Mesenchymal stem cell (in vitro differentiated cells and primary cell): Measurements from ENCODE around the gene EPHB4. TPM values are rescaled to one million over a fixed set of nuclear protein-coding genes. Genes with fewer than 3 reads are reported as not detected.
A peak's percentile ranks its signal among the peaks of the same experiment; 100 is the strongest.

Experiments
- DNase-seq: peaks from one replicate; pipeline ENCODE4 v3.0.0-alpha.2; 2013
- H2AFZ ChIP-seq: one replicate; pipeline ENCODE4 v1.6.1; 2013; ENCODE audit warnings: low read depth, mild to moderate bottlenecking, control low read depth, inconsistent platforms, low read length, moderate library complexity
- H2AK5ac ChIP-seq: 2 replicates; pipeline ENCODE4 v1.6.1; 2013; ENCODE audit warnings: low read length, moderate library complexity, mild to moderate bottlenecking, inconsistent platforms; ENCODE audit not compliant: severe bottlenecking
- H2BK120ac ChIP-seq: one replicate; pipeline ENCODE4 v1.6.1; 2013; ENCODE audit warnings: low read depth, mild to moderate bottlenecking, inconsistent platforms, low read length, moderate library complexity
- H2BK12ac ChIP-seq, 2 experiments: one replicate each; pipeline ENCODE4 v1.6.1; 2013; ENCODE audit warnings: inconsistent platforms in 2 of 2, low read length in 2 of 2, mild to moderate bottlenecking in 2 of 2, moderate library complexity in 2 of 2, control low read depth in 1 of 2
- H2BK15ac ChIP-seq: one replicate; pipeline ENCODE4 v1.6.1; 2013; ENCODE audit warnings: mild to moderate bottlenecking, low read depth, inconsistent platforms; ENCODE audit not compliant: poor library complexity, severe bottlenecking
- H2BK5ac ChIP-seq: 2 replicates; pipeline ENCODE4 v1.6.1; 2013; ENCODE audit warnings: low read depth, mild to moderate bottlenecking, low read length, control low read depth, inconsistent platforms; ENCODE audit not compliant: poor library complexity, severe bottlenecking
- H3K14ac ChIP-seq, 2 experiments: one replicate each; pipeline ENCODE4 v1.6.1; 2013; ENCODE audit warnings: inconsistent platforms in 2 of 2, low read length in 2 of 2, control low read depth in 1 of 2, mild to moderate bottlenecking in 1 of 2, moderate library complexity in 1 of 2
- H3K18ac ChIP-seq, 2 experiments: one replicate each; pipeline ENCODE4 v1.6.1; 2013; ENCODE audit warnings: inconsistent platforms in 2 of 2, low read length in 2 of 2, control low read depth in 1 of 2, low read depth in 1 of 2, mild to moderate bottlenecking in 1 of 2
- H3K23ac ChIP-seq, 2 experiments: one replicate each; pipeline ENCODE4 v1.6.1; 2013; ENCODE audit warnings: inconsistent platforms in 2 of 2, low read length in 2 of 2, mild to moderate bottlenecking in 2 of 2, moderate library complexity in 2 of 2, control low read depth in 1 of 2
- H3K27ac ChIP-seq: 2 replicates; pipeline ENCODE4 v1.5.1; 2013; ENCODE audit warnings: mild to moderate bottlenecking, moderate library complexity, low read length, control low read depth, inconsistent platforms; ENCODE audit not compliant: poor library complexity, severe bottlenecking
- H3K27me3 ChIP-seq, 2 experiments: 2 replicates each; pipeline versions ENCODE4 v1.6.1 to v1.7.0; 2013; ENCODE audit warnings: low read length in 2 of 2, mild to moderate bottlenecking in 2 of 2, moderate library complexity in 2 of 2, control low read depth in 1 of 2, inconsistent platforms in 1 of 2; ENCODE audit not compliant: control insufficient read depth in 1 of 2, insufficient read depth in 1 of 2
- H3K36me3 ChIP-seq, 2 experiments: 2 replicates each; pipeline versions ENCODE4 v1.6.1 to v1.7.0; 2013; ENCODE audit warnings: low read length in 2 of 2, control low read depth in 1 of 2, inconsistent platforms in 1 of 2, low read depth in 1 of 2, mild to moderate bottlenecking in 1 of 2; ENCODE audit not compliant: insufficient read depth in 2 of 2, control insufficient read depth in 1 of 2
- H3K4ac ChIP-seq, 2 experiments: one replicate each; pipeline ENCODE4 v1.6.1; 2013; ENCODE audit warnings: inconsistent platforms in 2 of 2, low read length in 2 of 2, mild to moderate bottlenecking in 2 of 2, moderate library complexity in 2 of 2, control low read depth in 1 of 2, low read depth in 1 of 2
- H3K4me1 ChIP-seq: 2 replicates; pipeline ENCODE4 v1.6.1; 2013; ENCODE audit warnings: low read depth, low read length, control low read depth; ENCODE audit not compliant: control insufficient read depth, insufficient read depth
- H3K4me2 ChIP-seq: 2 replicates; pipeline ENCODE4 v1.6.1; 2013; ENCODE audit warnings: low read length, mild to moderate bottlenecking, inconsistent platforms; ENCODE audit not compliant: poor library complexity, severe bottlenecking
- H3K4me3 ChIP-seq, 2 experiments: 2 replicates each; pipeline versions ENCODE4 v1.5.1 to v1.7.0; 2013; ENCODE audit warnings: low read length in 2 of 2, mild to moderate bottlenecking in 2 of 2, control low read depth in 1 of 2, low read depth in 1 of 2; ENCODE audit not compliant: insufficient read depth in 1 of 2
- H3K79me1 ChIP-seq: replicated peaks from 2 replicates; pipeline ENCODE4 v1.6.1; 2013; ENCODE audit warnings: mild to moderate bottlenecking, control low read depth, low read length, inconsistent platforms; ENCODE audit not compliant: poor library complexity, severe bottlenecking
- H3K9ac ChIP-seq: 2 replicates; pipeline ENCODE4 v1.7.0; 2013; ENCODE audit warnings: mild to moderate bottlenecking, low read length, moderate library complexity
- H3K9me3 ChIP-seq: 2 replicates; pipeline ENCODE4 v1.7.0; 2013; ENCODE audit warnings: mild to moderate bottlenecking, low read length; ENCODE audit not compliant: control insufficient read depth
- H4K8ac ChIP-seq: one replicate; pipeline ENCODE4 v1.6.1; 2013; ENCODE audit warnings: inconsistent platforms, mild to moderate bottlenecking, low read length, moderate library complexity
- H4K91ac ChIP-seq: one replicate; pipeline ENCODE4 v1.6.1; 2013; ENCODE audit warnings: mild to moderate bottlenecking, low read length, inconsistent platforms
- WGBS: methylation state at CpG from one replicate; pipeline ENCODE4 v1.1.7; 2013; ENCODE audit warnings: mixed read lengths; 5-methylcytosine and 5-hydroxymethylcytosine counted together
- small RNA-seq: library from polyadenylated mRNA; stranded (forward); fragments of <200 nt; extraction: miRNeasy Mini kit (QIAGEN cat#:217004); gene quantifications from one replicate; pipeline ENCODE3, GENCODE V24; 2013; ENCODE audit warnings: low read depth

Gene EPHB4

GRCh38 chr7:100759357-100760171 is 67.8 kb downstream of the EPHB4 start:
- no peak overlapping the region for H3K4me2 ChIP-seq
- H2BK120ac ChIP-seq, result no peak overlapping the region
- H3K27ac ChIP-seq, result no peak overlapping the region
- H3K4ac ChIP-seq, result no peak overlapping the region
- WGBS, result 88% methylated on average over 17 of the region's 19 CpGs
- H4K8ac ChIP-seq, result no peak overlapping the region
- no peak overlapping the region for H3K4me3 ChIP-seq
- H3K9me3 ChIP-seq, result no peaks in the 10 kb centered on the region
- no peak overlapping the region for H3K14ac ChIP-seq
- H4K91ac ChIP-seq, result no peak overlapping the region
- peaks cover 9% of the 10 kb centered on the region for H3K4me1 ChIP-seq
- H3K79me1 ChIP-seq, result no peaks in the 10 kb centered on the region
- H3K36me3 ChIP-seq, result no peaks in the 10 kb centered on the region
- no peak overlapping the region for H2AK5ac ChIP-seq
- H2BK12ac ChIP-seq, result no peak overlapping the region
- H2BK15ac ChIP-seq, result no peak overlapping the region
- H3K9ac ChIP-seq, result no peak overlapping the region
- no peak overlapping the region for H2AFZ ChIP-seq
- peaks cover 15 to 52% of the 10 kb centered on the region in 2 experiments for H3K27me3 ChIP-seq
- no peak overlapping the region for H3K18ac ChIP-seq
- no peak for DNase-seq
- H3K23ac ChIP-seq, result no peak overlapping the region
- H2BK5ac ChIP-seq, result no peak overlapping the region

GRCh38 chr7:100753750-100754149 is 73.6 kb downstream of the EPHB4 start:
- H2AFZ ChIP-seq, result no peak overlapping the region
- H3K79me1 ChIP-seq, result no peaks in the 10 kb centered on the region
- no peak overlapping the region for H2BK120ac ChIP-seq
- H3K23ac ChIP-seq, result no peak overlapping the region
- no peak overlapping the region for H4K8ac ChIP-seq
- no peak overlapping the region for H3K4ac ChIP-seq
- H4K91ac ChIP-seq, result no peak overlapping the region
- no peaks in the 10 kb centered on the region for H3K4me1 ChIP-seq
- no peak overlapping the region for H3K4me3 ChIP-seq
- H2BK12ac ChIP-seq, result no peak overlapping the region
- no peak overlapping the region for H2BK15ac ChIP-seq
- no peaks in the 10 kb centered on the region for H3K9me3 ChIP-seq
- no peak overlapping the region for H3K27ac ChIP-seq
- no peak overlapping the region for H2BK5ac ChIP-seq
- no peaks in the 10 kb centered on the region for H3K36me3 ChIP-seq
- no peak overlapping the region for H3K14ac ChIP-seq
- no peak overlapping the region for H3K18ac ChIP-seq
- WGBS, result 91% methylated on average over 2 of the region's 3 CpGs
- H3K9ac ChIP-seq, result no peak overlapping the region
- H3K27me3 ChIP-seq, result peaks cover 34 to 46% of the 10 kb centered on the region in 2 experiments
- DNase-seq, result peak; percentile 15
- H2AK5ac ChIP-seq, result no peak overlapping the region
- no peak overlapping the region for H3K4me2 ChIP-seq

GRCh38 chr7:100752994-100753393 is 74.3 kb downstream of the EPHB4 start:
- no peak overlapping the region for H2AFZ ChIP-seq
- H3K9ac ChIP-seq, result no peak overlapping the region
- H4K91ac ChIP-seq, result no peak overlapping the region
- no peak overlapping the region for H3K4me3 ChIP-seq
- H2BK5ac ChIP-seq, result no peak overlapping the region
- H3K4me2 ChIP-seq, result no peak overlapping the region
- H3K79me1 ChIP-seq, result no peaks in the 10 kb centered on the region
- H3K27ac ChIP-seq, result no peak overlapping the region
- H2BK12ac ChIP-seq, result no peak overlapping the region
- H2BK15ac ChIP-seq, result no peak overlapping the region
- no peaks in the 10 kb centered on the region for H3K4me1 ChIP-seq
- no peak overlapping the region for H4K8ac ChIP-seq
- no peak overlapping the region for H3K23ac ChIP-seq
- no peak overlapping the region for H3K4ac ChIP-seq
- H3K36me3 ChIP-seq, result no peaks in the 10 kb centered on the region
- H3K18ac ChIP-seq, result no peak overlapping the region
- H2BK120ac ChIP-seq, result no peak overlapping the region
- H3K14ac ChIP-seq, result no peak overlapping the region
- DNase-seq, result no peak
- WGBS, result 84% methylated on average over 5 of the region's 5 CpGs
- H3K27me3 ChIP-seq, result peaks cover 34 to 51% of the 10 kb centered on the region in 2 experiments
- no peaks in the 10 kb centered on the region for H3K9me3 ChIP-seq
- no peak overlapping the region for H2AK5ac ChIP-seq

Small RNA genes lying within 50 kb of the gene (small RNA-seq; reads per million reads assigned to genes)
- not detected for gene RN7SL750P
